T-helper 1 cell (primary cell): ENCODE measurements around the gene PTPN3.

ENCODE experiments used
- DNase-seq, 5 donors: peaks; one replicate each; pipeline ENCODE4 v3.0.0-alpha.2; 2012 to 2020

Gene PTPN3

DNA sequence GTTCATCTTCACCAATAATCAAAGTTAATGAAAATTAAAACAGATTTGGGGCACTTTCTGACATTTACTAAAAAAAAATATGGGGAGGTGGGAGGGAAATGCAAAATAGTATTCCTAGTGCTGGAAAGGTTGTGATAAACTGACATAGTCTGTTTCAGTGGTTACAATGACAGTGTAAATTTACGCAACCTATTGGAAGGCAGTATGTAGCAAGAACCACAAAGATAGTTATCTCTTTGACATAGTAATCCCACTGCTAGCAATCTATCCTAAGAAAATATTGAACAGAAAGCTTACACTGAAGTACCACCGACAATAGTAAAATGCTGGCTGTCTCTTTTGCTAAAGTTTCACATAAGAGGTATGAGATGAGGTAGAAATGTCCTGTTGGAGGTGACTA lies 162.2 kb downstream of the PTPN3 start:
- DNase-seq = no peak

DNA sequence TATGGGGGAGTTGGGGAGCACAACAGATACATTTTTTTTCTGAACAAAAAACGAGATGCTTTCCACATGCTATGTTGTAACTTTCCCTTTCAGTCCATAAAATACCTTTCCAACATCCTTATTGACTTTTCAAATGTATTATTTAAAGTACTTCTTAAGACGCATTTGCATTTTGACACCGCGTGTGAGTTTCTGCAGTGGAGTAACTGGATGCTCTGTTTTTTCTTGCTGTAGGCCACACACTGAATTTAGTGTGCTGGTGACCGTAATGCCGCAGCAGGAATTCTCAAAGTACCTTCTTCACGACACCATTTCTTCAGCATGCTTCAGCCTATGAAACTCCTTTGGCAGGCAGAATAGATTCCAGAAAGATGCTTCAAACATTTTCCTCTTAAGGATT lies 163.0 kb downstream of the PTPN3 start:
- DNase-seq = no peak

DNA sequence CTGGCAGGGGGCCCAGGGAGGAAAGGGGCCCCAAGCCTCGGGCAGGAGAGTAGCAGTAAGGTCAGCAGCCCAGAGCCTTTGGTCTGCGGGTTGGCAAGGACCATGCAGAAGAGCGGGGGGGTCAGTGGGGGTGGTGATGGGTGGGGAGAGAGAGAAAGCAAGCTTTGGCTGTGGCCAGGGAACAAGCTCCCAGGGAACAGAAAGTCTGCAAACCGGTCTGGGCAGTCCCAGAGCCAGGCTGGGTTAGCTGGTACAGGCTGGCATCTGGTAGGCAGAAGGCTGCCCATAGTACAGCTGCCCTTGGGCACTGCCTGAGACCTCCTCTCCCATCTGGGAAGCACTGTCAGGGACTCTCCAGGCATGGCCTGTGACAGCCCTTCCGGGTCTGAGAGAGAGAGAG lies 166.8 kb downstream of the PTPN3 start:
- DNase-seq = no peak

GRCh38 chr9:109329638-109330258 lies 168.4 kb downstream of the PTPN3 start:
- no peak for DNase-seq

- DNase-seq = no peak
These were observed 169.0 kb downstream of the PTPN3 start for GRCh38 chr9:109328978-109329637.
